ENCODE data around the gene SCART1. TPM values are rescaled to one million over a fixed set of nuclear protein-coding genes. Genes with fewer than 3 reads are reported as not detected.

Gene SCART1
- total RNA-seq, result 0.77 and 1.1 TPM in 2 replicates

GRCh38 chr10:133453516-133454203 lies at the start of gene SCART1:
SCART1 (plus strand) TSS chr10:133453945; CDS start chr10:133453998, 53 bp downstream.

GRCh38 chr10:133424601-133425000 lies 29.1 kb upstream of the SCART1 start, which contains the start of gene SPRN:
SPRN (minus strand) TSS chr10:133424625; CDS start chr10:133423681, 944 bp downstream.

Other genes starting within 250 kb of the SCART1 start
- gene UTF1, start 223.7 kb upstream of the SCART1 start, total RNA-seq, result not detected in 2 replicates
- not detected in 2 replicates for gene VENTX, start 216.1 kb upstream of the SCART1 start, total RNA-seq
- gene ADAM8, start 177.1 kb upstream of the SCART1 start, total RNA-seq, result 0.85 and 1.3 TPM in 2 replicates
- 39.2 and 83.8 TPM in 2 replicates for gene TUBGCP2, start 145.1 kb upstream of the SCART1 start, total RNA-seq
- gene ZNF511, start 145.0 kb upstream of the SCART1 start, total RNA-seq, result 13.2 and 38.5 TPM in 2 replicates
- gene CALY, start 117.0 kb upstream of the SCART1 start, total RNA-seq, result not detected in 2 replicates
- gene PRAP1, start 106.6 kb upstream of the SCART1 start, total RNA-seq, result not detected in 2 replicates
- 10.7 and 15.5 TPM in 2 replicates for gene FUOM, start 95.9 kb upstream of the SCART1 start, total RNA-seq
- gene ECHS1, start 80.6 kb upstream of the SCART1 start, total RNA-seq, result 62.6 and 88.2 TPM in 2 replicates
- gene PAOX, start 74.7 kb upstream of the SCART1 start, total RNA-seq, result 4.8 and 6.2 TPM in 2 replicates
- gene MTG1, start 59.8 kb upstream of the SCART1 start, total RNA-seq, result 20.9 and 34.5 TPM in 2 replicates
- gene SPRN, start 29.3 kb upstream of the SCART1 start, total RNA-seq, result 0.28 and 0.38 TPM in 2 replicates
- 0.19 and 0.28 TPM in 2 replicates for gene CYP2E1, start 73.4 kb downstream of the SCART1 start, total RNA-seq
- 0.19 TPM in 1 of 2 replicates, not detected in the other for gene SYCE1, start 111.6 kb downstream of the SCART1 start, total RNA-seq
- gene FRG2B, start 172.8 kb downstream of the SCART1 start, total RNA-seq, result not detected in 2 replicates